Stimulated activated CD4-positive, alpha-beta T cell treated with anti-CD3 and anti-CD28 coated beads, TNF-alpha, amount 100 ng/mL, for 1 hour (primary cell): ENCODE data around the gene ATF4.
"Not testable (repeated sequence)": the region's sequence is repeated elsewhere in the genome, so short reads cannot be mapped to it uniquely, and the experiment has no call there.

Experiments used
- DNase-seq, 3 donors: peaks; one replicate each; pipeline ENCODE4 v3.0.0-alpha.2; 2020; ENCODE audit warnings: low read depth in 3 of 3, low spot score in 1 of 3

The ATF4 gene

GRCh38 chr22:39489094-39490068 lies 31.0 kb upstream of the ATF4 start:
- no peak for DNase-seq

GRCh38 chr22:39490135-39490798 lies 30.1 kb upstream of the ATF4 start:
- peak; percentile 41 to 52 (median 44) for DNase-seq

- no peak for DNase-seq
Measured at GRCh38 chr22:39490966-39491680, 29.2 kb upstream of the ATF4 start.

GRCh38 chr22:39491696-39492095 lies 28.7 kb upstream of the ATF4 start:
- DNase-seq = no peak

- DNase-seq = no peak
Measured at GRCh38 chr22:39492186-39492585, 28.2 kb upstream of the ATF4 start.

- DNase-seq = no peak
Measured at GRCh38 chr22:39493759-39494158, 26.6 kb upstream of the ATF4 start.

- no peak for DNase-seq
Measured at GRCh38 chr22:39494471-39495120, 25.8 kb upstream of the ATF4 start.

- peak in 2 of 3 donors; percentile 7 to 45 for DNase-seq
Measured at GRCh38 chr22:39496131-39496838, 24.1 kb upstream of the ATF4 start.

GRCh38 chr22:39497429-39497828 lies 22.9 kb upstream of the ATF4 start:
- no peak for DNase-seq

GRCh38 chr22:39498368-39498767 lies 22.0 kb upstream of the ATF4 start:
- no peak for DNase-seq

GRCh38 chr22:39498802-39499201 lies 21.6 kb upstream of the ATF4 start:
- no peak for DNase-seq

GRCh38 chr22:39500101-39500500 lies 20.3 kb upstream of the ATF4 start:
- DNase-seq = no peak

GRCh38 chr22:39501644-39502108 lies 18.7 kb upstream of the ATF4 start:
- DNase-seq = no peak

- DNase-seq = peak; percentile 62 to 87 (median 74)
Measured at GRCh38 chr22:39502109-39502788, 18.1 kb upstream of the ATF4 start, which contains the start of gene MIEF1. Gene MIEF1, plus strand, starts transcription at chr22:39502290. Its CDS starts 9,005 bp downstream, at chr22:39511295.

GRCh38 chr22:39502789-39503409 lies 17.5 kb upstream of the ATF4 start:
- no peak for DNase-seq

- DNase-seq = no peak
Measured at GRCh38 chr22:39503630-39504029, 16.7 kb upstream of the ATF4 start.

- DNase-seq = no peak
Measured at GRCh38 chr22:39504071-39504470, 16.3 kb upstream of the ATF4 start.

- DNase-seq = not testable (repeated sequence)
Measured at GRCh38 chr22:39507021-39507420, 13.3 kb upstream of the ATF4 start.

GRCh38 chr22:39508393-39508792 lies 12.0 kb upstream of the ATF4 start:
- DNase-seq = no peak
